ENCODE results near the gene FRMD6.

The FRMD6 gene

GRCh38 chr14:51674294-51675002 is 22.7 kb downstream of the FRMD6 start:
- no peak for DNase-seq

GRCh38 chr14:51676549-51676948 is 24.8 kb downstream of the FRMD6 start:
- DNase-seq = no peak

GRCh38 chr14:51677266-51677665 is 25.6 kb downstream of the FRMD6 start:
- no peak for DNase-seq

GRCh38 chr14:51677738-51678137 is 26.0 kb downstream of the FRMD6 start:
- DNase-seq = no peak

- no peak for DNase-seq
These were observed 28.3 kb downstream of the FRMD6 start for GRCh38 chr14:51680031-51680430.

- DNase-seq = no peak
These were observed 29.7 kb downstream of the FRMD6 start for GRCh38 chr14:51681411-51681810.

GRCh38 chr14:51682411-51682810 is 30.7 kb downstream of the FRMD6 start:
- DNase-seq = no peak

- DNase-seq = no peak
These were observed 33.0 kb downstream of the FRMD6 start for GRCh38 chr14:51684760-51685159.

- no peak for DNase-seq
These were observed 39.5 kb downstream of the FRMD6 start for GRCh38 chr14:51691176-51691575.

- no peak for DNase-seq
These were observed 40.9 kb downstream of the FRMD6 start for GRCh38 chr14:51692646-51693045.

- no peak for DNase-seq
These were observed 46.1 kb downstream of the FRMD6 start for GRCh38 chr14:51697848-51698247.

- DNase-seq = no peak
These were observed 50.2 kb downstream of the FRMD6 start for GRCh38 chr14:51701951-51702350.

GRCh38 chr14:51703787-51704186 is 52.1 kb downstream of the FRMD6 start:
- no peak for DNase-seq

- no peak for DNase-seq
These were observed 52.8 kb downstream of the FRMD6 start for GRCh38 chr14:51704545-51704944.

GRCh38 chr14:51707327-51707726 is 55.6 kb downstream of the FRMD6 start:
- no peak for DNase-seq

GRCh38 chr14:51711505-51711904 is 59.8 kb downstream of the FRMD6 start:
- DNase-seq = no peak

GRCh38 chr14:51715250-51715649 is 63.5 kb downstream of the FRMD6 start:
- no peak for DNase-seq

GRCh38 chr14:51715742-51716141 is 64.0 kb downstream of the FRMD6 start:
- DNase-seq = no peak

GRCh38 chr14:51716610-51717009 is 64.9 kb downstream of the FRMD6 start:
- no peak for DNase-seq

- DNase-seq = no peak
These were observed 66.1 kb downstream of the FRMD6 start for GRCh38 chr14:51717766-51718165.

GRCh38 chr14:51719955-51720354 is 68.2 kb downstream of the FRMD6 start:
- no peak for DNase-seq

GRCh38 chr14:51723990-51724389 is 72.3 kb downstream of the FRMD6 start:
- no peak for DNase-seq

GRCh38 chr14:51724650-51725049 is 72.9 kb downstream of the FRMD6 start:
- DNase-seq = no peak

GRCh38 chr14:51725061-51725460 is 73.4 kb downstream of the FRMD6 start:
- DNase-seq = no peak

- DNase-seq = no peak
These were observed 74.6 kb downstream of the FRMD6 start for GRCh38 chr14:51726166-51726899.

All from activated CD4-positive, CD25-positive, alpha-beta regulatory T cell (primary cell).